ENCODE measurements around the gene EZH1.

DNA sequence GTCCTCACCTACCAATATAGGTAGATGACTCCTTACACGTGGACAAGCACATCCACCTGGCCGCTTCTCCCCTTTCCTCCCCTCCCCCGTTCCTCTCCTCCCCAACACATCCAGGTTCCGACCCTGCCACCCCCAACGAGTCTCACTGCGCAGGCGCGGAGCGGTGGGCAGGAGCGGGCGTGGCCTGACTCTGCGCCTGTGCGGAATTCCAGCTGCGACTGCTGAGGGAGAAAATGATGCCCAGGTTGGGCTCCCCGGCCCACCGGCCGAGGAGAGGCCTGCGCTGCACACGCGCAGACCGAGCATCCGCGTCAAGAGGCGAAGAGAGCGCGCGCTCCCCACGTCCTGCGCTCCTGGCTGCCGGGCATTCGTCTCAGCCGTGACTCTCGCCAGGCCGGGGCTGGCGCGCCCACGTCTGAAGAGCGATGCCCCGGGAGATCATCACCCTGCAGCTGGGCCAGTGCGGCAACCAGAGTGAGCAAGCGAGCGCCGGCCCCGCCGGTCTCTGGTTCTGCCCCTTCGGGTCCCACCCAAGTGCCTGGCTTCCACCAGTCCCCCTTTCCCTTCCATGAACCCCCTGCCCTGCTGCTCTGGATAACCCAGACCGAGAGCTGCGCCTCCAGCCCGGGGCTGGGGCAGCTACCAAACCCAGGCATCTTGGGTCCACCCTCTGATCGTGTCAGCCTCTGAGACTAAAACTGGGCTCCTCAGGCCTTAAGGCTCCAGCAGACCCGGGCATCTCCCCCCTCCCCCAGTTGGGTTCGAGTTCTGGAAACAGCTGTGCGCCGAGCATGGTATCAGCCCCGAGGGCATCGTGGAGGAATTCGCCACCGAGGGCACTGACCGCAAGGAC lies 85.5 kb downstream of the EZH1 start, which contains the start of gene TUBG2:
- no peak for TF ChIP-seq BHLHE40 (IDR thresholded peaks at IDR 0.05; ENCODE audit: borderline replicate concordance)
- TF ChIP-seq SP1 (IDR thresholded peaks at IDR 0.05) = no peak
- TF ChIP-seq TARDBP (IDR thresholded peaks at IDR 0.05) = no peak
- TF ChIP-seq NFRKB (IDR thresholded peaks at IDR 0.05) = no peak
- no peak for TF ChIP-seq HDGF (IDR thresholded peaks at IDR 0.05; ENCODE audit: borderline replicate concordance)
- no peak for TF ChIP-seq ELF4 (IDR thresholded peaks at IDR 0.05)
- no peak for TF ChIP-seq FOXA1 (IDR thresholded peaks at IDR 0.05)
- no peak for TF ChIP-seq FOXM1 (IDR thresholded peaks at IDR 0.05; ENCODE audit: borderline replicate concordance)
- TF ChIP-seq ARNT (IDR thresholded peaks at IDR 0.05) = no peak
- no peak for TF ChIP-seq FOXK2 (IDR thresholded peaks at IDR 0.05)

Measured in HEK293T (cell line).